Measurements from ENCODE around the gene KATNAL1. TPM values are rescaled to one million over a fixed set of nuclear protein-coding genes. Genes with fewer than 3 reads are reported as not detected.

KATNAL1 gene
- polyA plus RNA-seq, 1 donor (not counting 4 experiments of a cell fraction or from before 2014, with no cell fraction given): 10.1 TPM

- H3K4me3 ChIP-seq (ENCODE audit: control insufficient read depth in 2 of 3, extremely low read depth in 1 of 3, insufficient read depth in 2 of 3, low read depth in 1 of 3, low read length in 3 of 3): no peak overlapping the region
- no peaks in the 10 kb centered on the region for H3K36me3 ChIP-seq (ENCODE audit: control insufficient read depth in 2 of 2, extremely low read depth in 1 of 2, insufficient read depth in 2 of 2, low read length in 2 of 2)
- H3K27me3 ChIP-seq (ENCODE audit: control insufficient read depth, extremely low read depth, insufficient read depth, low read length): no peaks in the 10 kb centered on the region
- no peaks in the 10 kb centered on the region for H3K9me3 ChIP-seq (ENCODE audit: control insufficient read depth, low read depth, low read length)
- H3K9ac ChIP-seq (ENCODE audit: control insufficient read depth, extremely low read depth, insufficient read depth, low read length): no peak overlapping the region
- no peak overlapping the region for H3K27ac ChIP-seq (ENCODE audit: control insufficient read depth, insufficient read depth, low read length)
- H3K4me2 ChIP-seq (ENCODE audit: control insufficient read depth, extremely low read depth, insufficient read depth, low read depth, low read length): no peak overlapping the region
- dilution Hi-C loops (cut with MboI; ENCODE audit: extremely low pct_ligation_motif_present, low sequenced_read_pairs): no loop called here
- no peak for FAIRE-seq
- no peak for DNase-seq (ENCODE audit: low read depth, low spot score)
- no peaks in the 10 kb centered on the region for H3K4me1 ChIP-seq (ENCODE audit: control insufficient read depth, extremely low read depth, insufficient read depth, low read length)
- TF ChIP-seq CTCF (optimal IDR thresholded peaks at IDR 0.05 in 1 of 3, IDR thresholded peaks at IDR 0.05 in 1 of 3, conservative IDR thresholded peaks at IDR 0.05 in 1 of 3; ENCODE audit: extremely low read depth in 1 of 3, insufficient read depth in 2 of 3, low read length in 3 of 3): no peak
- no peak for TF ChIP-seq EZH2 (IDR thresholded peaks at IDR 0.05; ENCODE audit: low read length)
- H3K79me2 ChIP-seq (ENCODE audit: control insufficient read depth, insufficient read depth, low read length): no peaks in the 10 kb centered on the region
- H3K9me1 ChIP-seq (ENCODE audit: control insufficient read depth, extremely low read depth, insufficient read depth, low read length): no peaks in the 10 kb centered on the region
- H4K20me1 ChIP-seq (ENCODE audit: control insufficient read depth, extremely low read depth, insufficient read depth, low read length): no peaks in the 10 kb centered on the region
- H2AFZ ChIP-seq (ENCODE audit: control insufficient read depth, low read length): no peak overlapping the region
Measured at GRCh38 chr13:30319130-30319529, 11.8 kb upstream of the KATNAL1 start.

GRCh38 chr13:30318026-30318425, 10.7 kb upstream of the KATNAL1 start:
- dilution Hi-C loops (cut with MboI; ENCODE audit: extremely low pct_ligation_motif_present, low sequenced_read_pairs): no loop called here
- Histone ChIP-seq H3K27me3 (ENCODE audit: control insufficient read depth, extremely low read depth, insufficient read depth, low read length) (no peaks in the 10 kb centered on the region), H4K20me1 (ENCODE audit: control insufficient read depth, extremely low read depth, insufficient read depth, low read length) (no peaks in the 10 kb centered on the region), H3K9ac (ENCODE audit: control insufficient read depth, extremely low read depth, insufficient read depth, low read length) (no peak overlapping the region), H3K4me3 (ENCODE audit: control insufficient read depth in 2 of 3, extremely low read depth in 1 of 3, insufficient read depth in 2 of 3, low read depth in 1 of 3, low read length in 3 of 3) (no peak overlapping the region), H3K79me2 (ENCODE audit: control insufficient read depth, insufficient read depth, low read length) (no peaks in the 10 kb centered on the region), H3K36me3 (ENCODE audit: control insufficient read depth in 2 of 2, extremely low read depth in 1 of 2, insufficient read depth in 2 of 2, low read length in 2 of 2) (no peaks in the 10 kb centered on the region), H2AFZ (ENCODE audit: control insufficient read depth, low read length) (no peak overlapping the region), H3K9me1 (ENCODE audit: control insufficient read depth, extremely low read depth, insufficient read depth, low read length) (no peaks in the 10 kb centered on the region), H3K27ac (ENCODE audit: control insufficient read depth, insufficient read depth, low read length) (no peak overlapping the region), H3K4me2 (ENCODE audit: control insufficient read depth, extremely low read depth, insufficient read depth, low read depth, low read length) (no peak overlapping the region), H3K9me3 (ENCODE audit: control insufficient read depth, low read depth, low read length) (no peaks in the 10 kb centered on the region), H3K4me1 (ENCODE audit: control insufficient read depth, extremely low read depth, insufficient read depth, low read length) (no peaks in the 10 kb centered on the region)
- DNase-seq (ENCODE audit: low read depth, low spot score) (no peak), FAIRE-seq (no peak)
- TF ChIP-seq CTCF (optimal IDR thresholded peaks at IDR 0.05 in 1 of 3, IDR thresholded peaks at IDR 0.05 in 1 of 3, conservative IDR thresholded peaks at IDR 0.05 in 1 of 3; ENCODE audit: extremely low read depth in 1 of 3, insufficient read depth in 2 of 3, low read length in 3 of 3) (no peak), EZH2 (IDR thresholded peaks at IDR 0.05; ENCODE audit: low read length) (no peak)
